Prostate gland (tissue), 2 donors: ENCODE measurements around the gene RTTN. TPM values are rescaled to one million over a fixed set of nuclear protein-coding genes. Genes with fewer than 3 reads are reported as not detected.
"Not testable (repeated sequence)": the region's sequence is repeated elsewhere in the genome, so short reads cannot be mapped to it uniquely, and the experiment has no call there.

Experiments
- DNase-seq: peaks from one replicate; pipeline ENCODE4 v3.0.0-alpha.2; 2019; ENCODE audit warnings: low spot score
- H3K27ac ChIP-seq, 2 donors: fragments of 200-600 bp; sonication (generic); 2 replicates each; pipeline ENCODE4 v1.5.1; 2017 to 2019
- H3K27me3 ChIP-seq: fragments of 200-600 bp; sonication (generic); replicated peaks from 2 replicates; pipeline ENCODE4 v1.5.1; 2019; ENCODE audit not compliant: insufficient read depth
- H3K36me3 ChIP-seq, 2 donors: fragments of 200-600 bp; sonication (generic); 1 replicate in 1 of 2; 2 replicates in 1 of 2; pipeline versions ENCODE4 v1.5.1 to v1.8.1; 2017 to 2019
- H3K4me1 ChIP-seq: fragments of 200-600 bp; sonication (generic); replicated peaks from 2 replicates; pipeline ENCODE4 v1.5.1; 2019
- H3K4me3 ChIP-seq, 2 donors: fragments of 200-600 bp; sonication (generic); 2 replicates each; pipeline ENCODE4 v1.5.1; 2017 to 2019
- H3K9me3 ChIP-seq: fragments of 200-600 bp; sonication (generic); 2 replicates; pipeline ENCODE4 v1.5.1; 2017
- CTCF ChIP-seq, 4 experiments: fragments of 200-600 bp in 2 of 4; fragments of 450-650 bp in 2 of 4; sonication (generic) in 2 of 4; IDR thresholded peaks; 1 replicate in 3 of 4; 2 replicates in 1 of 4; pipeline ENCODE4 v1.5.1; 2016 to 2019; ENCODE audit warnings: antibody characterized with exemption in 4 of 4, mild to moderate bottlenecking in 2 of 4, moderate library complexity in 2 of 4
- POLR2A ChIP-seq: fragments of 450-650 bp; IDR thresholded peaks from one replicate; pipeline ENCODE4 v1.6.1; 2016; ENCODE audit warnings: antibody characterized with exemption, mild to moderate bottlenecking
- POLR2AphosphoS5 ChIP-seq: sonication (generic); formaldehyde crosslinking; IDR thresholded peaks from one replicate; pipeline ENCODE4 v1.6.1; 2017; ENCODE audit warnings: antibody characterized with exemption
- WGBS: methylation state at CpG from one replicate; pipeline ENCODE4 v1.1.5; 2018; 5-methylcytosine and 5-hydroxymethylcytosine counted together
- intact Hi-C: fragments of 100-400 bp; cut with DNase I; formaldehyde crosslinking; loops from one replicate; pipeline ENCODE4 v1.14.2; 2022
- total RNA-seq, 2 donors: library from RNA; depleted of rRNA; stranded (reverse); fragments of >200 nt; gene quantifications; one replicate each; pipeline ENCODE4 v1.1.0, GENCODE V29; 2016

The RTTN gene
- total RNA-seq, 2 donors from 2014 or later: 8.4 to 21.5 TPM

GRCh38 chr18:70113511-70113910, 92.0 kb downstream of the RTTN start:
- WGBS: 100% methylated on average over 1 of the region's 1 CpG
- H3K4me3 ChIP-seq: no peak overlapping the region

GRCh38 chr18:70110678-70111077, 94.8 kb downstream of the RTTN start:
- Histone ChIP-seq H3K4me1 (no peaks in the 10 kb centered on the region), H3K4me3 (no peak overlapping the region), H3K9me3 (no peaks in the 10 kb centered on the region), H3K36me3 (no peaks in the 10 kb centered on the region), H3K27me3 (no peaks in the 10 kb centered on the region), H3K27ac (no peak overlapping the region)
- TF ChIP-seq CTCF (IDR thresholded peaks at IDR 0.05): no peak
- 93% methylated on average over 11 of the region's 11 CpGs for WGBS
- intact Hi-C loops: no loop called here
- no peak for DNase-seq

More at GRCh38 chr18:70113511-70113910, 92.0 kb downstream of the RTTN start:
- no peaks in the 10 kb centered on the region for H3K36me3 ChIP-seq
- no peak for DNase-seq
- TF ChIP-seq POLR2A (no peak), POLR2AphosphoS5 (no peak), CTCF (IDR thresholded peaks at IDR 0.05) (no peak)
- H3K9me3 ChIP-seq: no peaks in the 10 kb centered on the region
- H3K27ac ChIP-seq: no peak overlapping the region
- H3K4me1 ChIP-seq: no peaks in the 10 kb centered on the region
- intact Hi-C loops: no loop called here
- no peaks in the 10 kb centered on the region for H3K27me3 ChIP-seq

DNA sequence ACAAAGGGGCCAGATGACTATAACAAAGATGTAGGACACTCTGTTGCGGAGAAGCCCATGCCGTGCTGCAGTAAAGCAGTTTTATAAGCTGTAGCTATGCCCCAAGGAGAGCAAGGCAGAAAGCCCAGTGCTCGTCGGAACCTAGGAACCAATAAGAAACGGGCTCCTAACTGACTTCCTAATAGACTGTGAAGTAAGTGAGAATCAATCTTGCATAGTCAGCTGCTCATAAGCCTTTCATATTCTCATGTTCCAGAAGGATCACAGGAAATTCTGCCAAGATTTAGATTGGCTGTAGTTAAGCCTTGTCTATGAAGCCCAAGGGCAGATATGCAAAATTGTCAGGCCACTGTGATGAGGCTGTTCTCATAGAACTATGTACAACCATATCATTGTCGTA, 98.4 kb downstream of the RTTN start:
- intact Hi-C loops: no loop called here
- H3K27me3 ChIP-seq: no peaks in the 10 kb centered on the region
- H3K9me3 ChIP-seq: no peaks in the 10 kb centered on the region
- no peaks in the 10 kb centered on the region for H3K4me1 ChIP-seq
- TF ChIP-seq POLR2A (no peak), POLR2AphosphoS5 (no peak)
- DNase-seq: no peak
- no peak overlapping the region for H3K4me3 ChIP-seq
- WGBS: 93% methylated on average over 6 of the region's 6 CpGs
- no peak overlapping the region for H3K27ac ChIP-seq
- no peaks in the 10 kb centered on the region for H3K36me3 ChIP-seq

GRCh38 chr18:70102854-70103253, 102.6 kb downstream of the RTTN start:
- DNase-seq, intact Hi-C loops: not testable (repeated sequence)
- 89% methylated on average over 22 of the region's 22 CpGs for WGBS

GRCh38 chr18:70089858-70090257, 115.6 kb downstream of the RTTN start:
- WGBS: 59% methylated on average over 1 of the region's 1 CpG
- TF ChIP-seq CTCF (IDR thresholded peaks at IDR 0.05) (no peak), POLR2A (no peak)
- Histone ChIP-seq H3K36me3 (no peaks in the 10 kb centered on the region), H3K27me3 (no peaks in the 10 kb centered on the region), H3K4me1 (no peaks in the 10 kb centered on the region), H3K27ac (no peak overlapping the region), H3K4me3 (no peak overlapping the region), H3K9me3 (no peaks in the 10 kb centered on the region)
- no peak for DNase-seq
- intact Hi-C loops: loop anchor here (5.0 kb wide), 1 partner anchor 1243 kb away; no protein-coding TSS in a partner anchor

More at GRCh38 chr18:70102854-70103253, 102.6 kb downstream of the RTTN start:
- not testable (repeated sequence) for H3K9me3 ChIP-seq, H3K27me3 ChIP-seq, H3K27ac ChIP-seq, H3K4me3 ChIP-seq, H3K36me3 ChIP-seq, H3K4me1 ChIP-seq

DNA sequence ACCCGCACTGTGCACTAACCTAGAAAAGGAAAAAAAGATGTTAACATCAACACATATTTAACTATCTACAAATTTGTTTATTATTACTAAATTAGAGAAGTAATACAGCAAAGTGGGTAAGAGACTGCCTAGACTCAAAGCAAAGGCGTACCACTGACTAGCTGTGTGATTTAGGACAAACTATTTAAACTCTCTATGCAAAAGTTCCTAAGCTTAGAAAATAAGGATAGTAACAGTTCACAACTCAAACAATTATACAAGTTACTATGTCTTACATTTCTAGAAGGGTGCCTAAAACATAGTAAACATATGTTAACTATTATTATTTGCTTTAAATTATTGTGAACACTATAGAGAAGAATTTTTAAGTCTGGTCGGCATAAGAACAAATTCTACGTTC, 119.4 kb downstream of the RTTN start:
- no peaks in the 10 kb centered on the region for H3K27me3 ChIP-seq
- DNase-seq: no peak
- intact Hi-C loops: loop anchor here (5.0 kb wide), 1 partner anchor 1239 kb away; no protein-coding TSS in a partner anchor
- H3K4me3 ChIP-seq: no peak overlapping the region
- no peaks in the 10 kb centered on the region for H3K36me3 ChIP-seq
- H3K4me1 ChIP-seq: no peaks in the 10 kb centered on the region
- WGBS: 89% methylated on average over 4 of the region's 4 CpGs
- H3K9me3 ChIP-seq: no peaks in the 10 kb centered on the region
- TF ChIP-seq POLR2AphosphoS5 (no peak), POLR2A (no peak), CTCF (IDR thresholded peaks at IDR 0.05) (no peak)
- no peak overlapping the region for H3K27ac ChIP-seq
